ENCODE results near the gene SLC10A1. TPM values are rescaled to one million over a fixed set of nuclear protein-coding genes. Genes with fewer than 3 reads are reported as not detected.

The SLC10A1 gene
- total RNA-seq, 1 donor from 2014 or later: not detected

DNA sequence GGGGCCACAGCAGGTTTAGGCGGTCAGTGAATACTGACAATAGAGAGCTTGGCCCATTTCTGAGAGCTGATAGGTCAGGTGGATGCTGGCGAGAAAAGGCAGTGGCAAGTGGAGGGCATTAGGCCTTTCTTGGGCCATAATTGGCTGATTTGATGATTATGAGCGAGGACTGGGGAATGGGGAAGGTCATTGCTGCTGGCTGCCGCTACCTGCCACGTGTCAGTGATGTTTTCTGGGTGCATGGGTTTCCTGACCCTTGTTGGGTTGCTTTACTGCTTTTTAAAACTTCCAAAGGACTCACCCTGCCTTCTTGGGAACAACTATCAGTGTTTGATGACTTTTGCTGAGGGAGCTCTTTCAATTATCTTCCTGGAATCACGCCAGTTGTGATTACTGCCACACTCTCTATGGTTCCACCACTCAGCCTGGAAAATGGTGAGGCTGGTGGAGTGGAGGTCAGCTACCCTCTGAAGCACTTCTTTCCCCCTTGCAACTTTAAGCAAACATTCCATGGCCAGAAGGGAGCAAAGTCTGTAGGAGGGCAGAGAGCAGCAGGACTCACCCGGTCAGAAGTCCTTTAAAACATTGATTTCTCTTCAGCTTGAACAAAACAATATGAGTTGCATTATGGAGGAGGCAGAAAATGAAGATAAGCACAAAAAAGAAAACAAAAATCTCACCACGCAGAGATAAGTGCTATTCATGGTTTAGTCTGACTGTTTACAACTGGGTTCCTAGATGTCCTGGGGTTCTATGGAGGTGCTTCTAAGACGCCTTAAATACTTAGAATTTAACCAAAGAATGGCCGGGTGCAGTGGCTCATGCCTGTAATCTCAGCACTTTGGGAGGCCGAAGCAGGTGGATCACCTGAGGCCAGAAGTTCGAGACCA lies 12.1 kb upstream of the SLC10A1 start:
- no peak for ATAC-seq

GRCh38 chr14:69807192-69807591 lies 10.2 kb upstream of the SLC10A1 start:
- ATAC-seq: no peak

DNA sequence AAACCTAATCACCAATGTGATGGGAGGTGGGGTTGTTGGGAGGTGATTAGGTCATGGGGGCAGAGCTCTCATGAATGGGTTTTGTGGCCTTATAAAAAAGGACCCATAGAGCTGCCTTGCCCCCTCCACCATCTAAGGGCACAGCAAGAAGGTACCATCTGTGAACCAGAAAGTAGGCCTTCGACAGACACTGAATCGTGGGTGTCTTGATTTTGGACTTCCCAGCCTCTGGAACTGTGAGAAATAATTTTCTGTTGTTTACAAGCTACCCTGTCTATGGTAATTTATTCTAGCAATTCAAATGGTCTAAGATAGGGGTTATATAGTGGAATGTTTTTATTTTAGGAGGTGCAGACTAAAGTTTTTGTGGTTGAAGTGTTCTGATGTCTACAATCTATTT lies 7.9 kb upstream of the SLC10A1 start:
- no peak for ATAC-seq

- ATAC-seq: no peak
These were observed 6.7 kb upstream of the SLC10A1 start for GRCh38 chr14:69803753-69804152.

DNA sequence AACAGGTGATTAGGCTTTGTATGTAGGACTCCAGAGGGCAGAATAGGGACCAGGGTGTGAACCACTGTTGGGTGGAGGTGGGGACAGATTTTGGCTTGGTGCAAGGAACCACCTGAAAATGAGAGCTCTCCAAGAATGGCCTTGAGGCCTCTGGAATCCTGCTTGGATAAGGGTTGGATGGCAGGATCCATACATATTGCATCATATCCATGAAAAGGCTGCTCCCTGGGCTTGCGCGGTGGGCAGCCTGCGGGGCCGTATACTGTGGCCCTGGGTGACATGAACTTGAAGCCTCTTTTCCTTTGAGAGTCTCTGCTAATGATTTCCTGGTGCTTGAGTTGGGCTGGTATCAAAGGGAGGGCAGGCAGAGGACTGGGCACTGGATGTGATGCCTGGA lies 1.3 kb upstream of the SLC10A1 start:
- no peak for ATAC-seq

GRCh38 chr14:69797573-69798338 lies 715 bp upstream of the SLC10A1 start:
- peak; percentile 19 for ATAC-seq

GRCh38 chr14:69795691-69796090 lies 1.4 kb downstream of the SLC10A1 start:
- no peak for ATAC-seq

DNA sequence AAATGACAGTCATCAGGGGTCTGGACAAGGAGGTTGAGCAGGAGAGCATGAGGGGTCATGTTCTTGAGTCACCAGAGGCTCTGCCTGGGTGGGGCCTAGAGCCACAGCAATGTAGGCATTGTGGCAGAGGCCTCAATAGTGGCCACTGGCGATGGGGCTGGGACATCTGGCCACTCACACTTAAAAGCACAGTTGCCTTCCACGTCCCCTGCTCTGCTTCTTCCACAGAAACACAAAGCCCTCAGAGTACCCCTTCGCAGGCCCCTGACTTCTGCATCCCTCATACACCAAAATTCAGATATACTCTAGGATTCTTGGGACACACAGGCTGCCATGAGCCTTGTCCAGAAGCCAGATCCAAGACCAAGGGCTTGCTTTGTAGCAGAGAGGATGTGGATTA lies 2.2 kb downstream of the SLC10A1 start:
- ATAC-seq: no peak

GRCh38 chr14:69792887-69793421 lies 4.1 kb downstream of the SLC10A1 start:
- no peak for ATAC-seq

GRCh38 chr14:69789118-69789640 lies 7.9 kb downstream of the SLC10A1 start:
- ATAC-seq: peak; percentile 63

DNA sequence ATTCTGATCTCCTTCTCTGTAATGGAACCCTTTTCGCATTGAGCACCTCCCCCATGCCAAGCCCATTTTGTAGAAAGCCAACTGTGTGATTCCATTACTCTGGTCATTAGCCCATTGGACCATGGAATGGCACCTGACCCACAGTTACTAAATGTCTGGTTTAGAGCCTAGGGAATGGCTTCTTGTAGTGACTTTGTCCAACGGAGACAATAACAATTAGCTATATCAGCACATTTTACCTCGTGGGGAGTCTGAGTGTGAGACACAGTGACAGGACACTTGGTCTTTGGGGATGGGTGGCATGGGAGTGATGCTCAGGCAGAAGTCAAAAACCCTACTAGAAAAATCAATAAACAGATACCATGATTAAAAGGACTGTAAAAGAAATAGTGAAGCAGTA lies 10.4 kb downstream of the SLC10A1 start:
- no peak for ATAC-seq

DNA sequence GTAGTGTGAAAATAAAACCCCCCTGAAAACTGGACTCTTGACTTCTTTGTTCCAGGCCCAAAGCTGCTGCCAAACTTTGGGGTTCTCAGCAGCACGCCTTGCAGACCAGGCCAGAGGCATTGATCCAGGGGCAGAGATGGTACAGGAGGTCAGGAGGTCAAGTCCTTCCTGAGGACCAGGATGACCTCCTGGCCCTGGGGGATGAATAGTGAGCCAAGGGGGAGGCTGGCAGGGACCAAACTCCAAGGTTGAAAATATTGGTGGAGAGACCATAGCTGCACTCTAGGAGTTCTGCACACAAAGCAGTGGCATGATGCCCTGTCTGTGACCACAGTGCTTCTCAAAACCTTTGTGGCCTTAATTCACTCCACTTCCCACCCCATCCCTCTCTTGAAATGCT lies 12.1 kb downstream of the SLC10A1 start:
- no peak for ATAC-seq

- no peak for ATAC-seq
These were observed 16.1 kb downstream of the SLC10A1 start for GRCh38 chr14:69780952-69781351.

- ATAC-seq: no peak
These were observed 16.9 kb downstream of the SLC10A1 start for GRCh38 chr14:69780092-69780491.

DNA sequence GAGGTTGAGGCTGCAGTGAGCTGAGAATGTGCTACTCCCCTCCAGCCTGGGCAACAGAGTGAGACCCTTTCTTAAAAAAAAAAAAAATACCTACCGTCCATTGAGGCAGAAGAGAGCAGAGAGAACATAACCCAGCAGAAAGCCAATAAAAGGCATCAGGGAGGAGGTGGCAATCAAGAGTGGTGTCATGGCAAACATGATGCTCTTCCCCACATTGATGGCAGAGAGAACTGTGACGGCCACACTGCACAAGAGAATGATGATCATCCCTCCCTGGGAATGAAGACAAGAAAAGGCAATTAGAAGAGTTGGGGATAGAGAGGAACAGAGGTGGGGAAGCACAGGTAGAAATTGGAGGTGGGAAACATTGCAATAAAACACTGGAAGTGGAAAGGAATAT lies 18.0 kb downstream of the SLC10A1 start:
- no peak for ATAC-seq

DNA sequence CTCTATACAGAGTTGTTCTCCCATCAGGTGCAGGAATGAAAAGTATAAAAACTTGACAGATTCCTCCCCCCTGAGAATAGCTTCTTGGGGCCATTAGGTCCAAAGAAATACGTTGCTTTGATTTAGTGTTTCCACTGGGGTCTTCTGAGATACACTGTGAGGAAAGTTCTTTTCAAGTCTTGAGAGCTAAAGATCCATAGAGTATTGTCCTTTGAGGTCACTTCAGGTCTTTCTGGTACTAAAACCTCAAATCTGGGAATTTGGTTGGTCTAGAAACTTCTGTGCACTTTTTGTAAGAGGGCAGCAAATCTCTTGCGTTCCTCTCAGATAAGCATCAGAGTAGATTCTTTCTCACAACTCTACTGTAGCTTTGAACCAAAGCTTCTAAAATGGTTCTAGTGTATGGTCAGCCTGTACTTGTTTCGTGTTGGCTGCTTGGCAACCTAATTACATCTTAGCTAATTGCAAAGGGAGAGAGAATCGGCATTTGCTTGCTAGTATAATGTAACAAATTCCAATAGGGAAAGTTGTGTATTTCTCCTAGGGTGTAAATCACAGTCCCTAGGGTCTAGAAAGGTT lies 20.1 kb downstream of the SLC10A1 start:
- ATAC-seq: no peak

DNA sequence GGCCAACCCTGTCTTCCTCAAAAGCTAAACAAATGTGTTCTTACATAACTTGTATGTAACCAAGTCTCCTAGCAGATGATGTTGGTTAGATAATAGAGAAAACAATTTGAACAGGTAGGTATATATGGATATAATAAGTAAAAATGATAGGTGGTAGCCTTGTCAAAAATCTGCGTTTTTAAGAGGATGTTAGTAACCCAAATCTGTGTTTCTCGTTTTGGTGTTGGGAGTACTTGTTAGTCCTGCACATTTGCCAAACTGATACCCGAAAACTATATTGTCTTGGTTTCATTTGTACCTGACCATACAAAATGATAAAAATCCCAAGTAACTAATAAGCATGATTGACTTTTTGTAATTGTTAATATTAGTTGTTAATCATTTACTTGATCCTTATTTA lies 22.0 kb downstream of the SLC10A1 start:
- ATAC-seq: no peak

GRCh38 chr14:69773571-69774276 lies 23.3 kb downstream of the SLC10A1 start:
- ATAC-seq: no peak

- no peak for ATAC-seq
These were observed 24.7 kb downstream of the SLC10A1 start for GRCh38 chr14:69772082-69773017.

- no peak for ATAC-seq
These were observed 25.9 kb downstream of the SLC10A1 start for GRCh38 chr14:69771136-69771535.

DNA sequence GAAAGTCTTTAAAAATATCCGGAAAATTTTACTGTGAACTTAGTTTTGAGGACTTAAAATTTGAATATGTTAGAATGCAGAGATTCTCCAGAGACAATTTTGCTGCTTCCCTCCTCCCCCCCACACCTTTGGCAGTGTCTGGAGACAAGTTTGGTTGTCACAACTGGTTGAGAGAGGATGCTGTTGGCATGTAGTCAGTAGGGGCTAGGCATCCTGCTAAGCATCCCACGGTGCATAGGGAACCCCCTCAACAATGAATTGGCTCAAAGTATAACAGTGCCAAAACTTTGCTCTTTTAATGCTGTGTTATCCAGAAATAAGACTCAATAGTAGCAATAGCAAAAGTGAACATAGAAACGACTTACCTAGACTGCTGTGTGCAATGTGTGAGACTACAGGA lies 26.5 kb downstream of the SLC10A1 start:
- ATAC-seq: no peak

Data from esophagus mucosa (tissue), 1 donor.